Dendritic cell treated with granulocyte-macrophage colony-stimulating factor and Interleukin-4, amounts not matched to agents 40 ng/mL and 50 ng/mL, for 4 days (primary cell): ENCODE results near the gene IFNA2.
"Not testable (repeated sequence)": the region's sequence is repeated elsewhere in the genome, so short reads cannot be mapped to it uniquely, and the experiment has no call there.

Source experiments
- H3K27ac Mint-ChIP-seq: one replicate; pipeline ENCODE4 v1.8.0; 2022; ENCODE audit warnings: mild to moderate bottlenecking, mixed read lengths
- H3K27me3 Mint-ChIP-seq: one replicate; pipeline ENCODE4 v1.8.0; 2022; ENCODE audit warnings: mild to moderate bottlenecking, mixed read lengths
- H3K36me3 Mint-ChIP-seq: one replicate; pipeline ENCODE4 v1.8.0; 2022; ENCODE audit warnings: low read depth, mixed read lengths
- H3K4me1 Mint-ChIP-seq: one replicate; pipeline ENCODE4 v1.8.0; 2022; ENCODE audit warnings: low read depth, mixed read lengths
- H3K4me3 Mint-ChIP-seq: one replicate; pipeline ENCODE4 v1.8.0; 2022; ENCODE audit warnings: mild to moderate bottlenecking, moderate library complexity, mixed read lengths
- H3K9me3 Mint-ChIP-seq: one replicate; pipeline ENCODE4 v1.8.0; 2022; ENCODE audit warnings: mixed read lengths
- intact Hi-C: fragments of 100-400 bp; cut with micrococcal nuclease; formaldehyde crosslinking; loops from one replicate; pipeline ENCODE4 v1.15.0; 2022

IFNA2 gene

DNA sequence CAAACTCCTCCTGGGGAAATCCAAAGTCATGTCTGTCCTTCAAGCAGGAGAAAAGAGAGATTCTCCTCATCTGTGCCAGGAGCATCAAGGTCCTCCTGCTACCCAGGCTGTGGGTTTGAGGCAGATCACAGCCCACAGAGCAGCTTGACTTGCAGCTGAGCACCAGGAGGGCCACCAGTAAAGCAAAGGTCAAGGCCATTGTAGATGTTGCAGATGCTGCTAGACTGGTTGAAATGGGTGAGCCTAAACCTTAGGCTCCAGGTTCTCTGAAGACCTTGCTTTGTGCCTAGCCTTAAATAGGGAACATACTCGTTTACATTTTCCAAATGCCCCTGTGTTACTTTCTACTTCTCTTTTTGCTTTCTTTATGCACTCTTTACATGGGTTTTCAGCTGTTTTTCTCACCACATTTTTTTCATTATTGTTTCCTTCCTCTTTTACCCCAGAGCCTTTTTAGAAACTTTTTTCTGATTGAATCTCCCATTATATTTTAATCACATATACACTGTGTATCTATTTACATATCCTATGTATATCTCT lies at the start of gene IFNA2:
TSS of gene IFNA2 (minus strand) at position 268 of the 540 bp plus-strand sequence. CDS start at position 199, 69 bp downstream.
- no peak within 1 kb of the TSS for H3K27ac Mint-ChIP-seq
- H3K36me3 Mint-ChIP-seq: no peaks in the 10 kb centered on the region
- no peaks in the 10 kb centered on the region for H3K9me3 Mint-ChIP-seq
- H3K4me3 Mint-ChIP-seq: no peak within 1 kb of the TSS
- peaks cover 25% of the 10 kb centered on the region for H3K4me1 Mint-ChIP-seq
- intact Hi-C loops: no loop called here
- peaks cover 61% of the 10 kb centered on the region for H3K27me3 Mint-ChIP-seq

- not testable (repeated sequence) for H3K9me3 Mint-ChIP-seq, H3K27ac Mint-ChIP-seq, H3K36me3 Mint-ChIP-seq, H3K4me3 Mint-ChIP-seq
- intact Hi-C loops: loop anchor here (10.0 kb wide), 1 partner anchor 110 kb away; no protein-coding TSS in a partner anchor
- Mint-ChIP-seq H3K4me1 (peaks cover 10% of the 10 kb centered on the region), H3K27me3 (peaks cover 49% of the 10 kb centered on the region)
These were observed 49.8 kb upstream of the IFNA2 start for GRCh38 chr9:21435015-21435383.

DNA sequence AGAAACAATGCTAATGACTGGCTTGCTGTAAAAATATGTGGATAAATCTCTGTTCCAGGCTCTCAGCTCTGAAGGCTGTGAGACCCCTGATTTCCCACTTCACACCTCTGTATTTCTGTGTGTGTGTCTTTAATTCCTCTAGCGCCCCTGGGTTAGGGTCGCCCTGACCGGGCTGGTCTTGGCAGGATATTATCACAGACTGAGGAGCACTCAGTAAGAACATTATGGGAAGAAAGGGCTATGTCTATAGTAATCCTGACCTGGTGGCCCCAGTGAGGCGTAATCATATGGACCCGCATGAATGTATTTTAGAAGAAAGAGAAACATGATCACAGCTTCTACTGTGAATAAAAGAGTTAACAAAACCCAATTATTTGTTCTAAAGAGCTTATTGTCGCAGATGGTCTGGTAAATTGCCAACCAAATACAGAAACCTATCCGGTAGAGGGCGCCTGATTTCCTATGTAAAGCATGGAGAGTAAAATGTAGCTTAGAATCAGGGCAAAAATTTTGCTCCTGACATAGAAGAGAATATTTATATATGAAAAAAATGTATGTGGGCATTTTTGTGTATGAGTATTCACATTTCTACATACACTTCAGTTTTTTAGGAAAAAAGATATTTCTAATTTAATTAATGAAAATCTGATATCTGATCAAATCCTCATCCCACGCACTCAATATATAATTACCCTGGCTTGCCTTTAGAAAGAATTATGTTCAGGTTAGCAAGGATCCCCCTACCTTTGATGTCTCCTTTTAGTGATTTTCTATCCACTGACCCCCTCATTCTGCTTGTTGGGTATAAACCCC lies 49.2 kb upstream of the IFNA2 start:
- H3K9me3 Mint-ChIP-seq: no peaks in the 10 kb centered on the region
- no peak overlapping the region for H3K4me3 Mint-ChIP-seq
- no peak overlapping the region for H3K27ac Mint-ChIP-seq
- no peaks in the 10 kb centered on the region for H3K36me3 Mint-ChIP-seq
- intact Hi-C loops: loop anchor here (5.0 to 10.0 kb wide), 2 partner anchors 52 to 110 kb away; no protein-coding TSS in a partner anchor
- H3K27me3 Mint-ChIP-seq: peaks cover 55% of the 10 kb centered on the region
- peaks cover 16% of the 10 kb centered on the region for H3K4me1 Mint-ChIP-seq

DNA sequence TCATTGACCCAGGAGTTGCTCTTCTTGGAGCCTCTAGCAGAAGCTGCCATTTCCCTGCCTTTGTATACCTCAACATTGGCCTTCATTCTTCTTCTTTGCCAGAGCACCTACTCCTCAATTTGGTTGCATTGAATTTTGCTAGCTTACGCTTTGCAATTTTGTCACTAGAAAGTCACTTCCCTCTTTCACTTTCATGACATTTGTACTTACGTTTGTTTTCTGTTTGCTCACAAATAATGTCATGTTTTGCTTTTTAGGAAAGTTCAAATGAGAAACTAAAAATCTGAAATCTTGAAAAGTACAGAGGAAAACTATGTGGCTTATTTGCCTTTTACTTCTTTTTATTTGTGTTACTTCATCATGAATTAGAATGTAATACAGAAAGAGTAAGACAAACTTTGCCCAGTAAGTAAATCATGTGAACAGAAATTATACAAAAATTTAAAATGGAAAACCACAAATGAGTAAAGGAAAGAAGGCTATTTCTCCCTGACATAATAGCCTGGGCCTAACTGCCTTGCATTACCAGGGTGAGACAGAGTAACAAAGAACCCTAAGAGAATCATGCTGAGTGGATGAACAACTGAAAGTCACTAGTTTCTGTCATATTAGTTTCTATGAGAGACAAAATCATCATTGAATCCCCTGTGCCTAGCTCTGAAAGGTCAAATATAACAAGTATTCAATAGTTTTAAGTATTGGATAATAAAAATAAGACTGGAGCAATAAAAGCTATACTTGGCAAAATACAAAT lies 47.7 kb upstream of the IFNA2 start:
- Mint-ChIP-seq H3K36me3 (no peaks in the 10 kb centered on the region), H3K4me1 (peaks cover 22% of the 10 kb centered on the region), H3K9me3 (no peaks in the 10 kb centered on the region), H3K27ac (no peak overlapping the region), H3K27me3 (peaks cover 62% of the 10 kb centered on the region), H3K4me3 (no peak overlapping the region)
- intact Hi-C loops: loop anchor here (5.0 to 10.0 kb wide), 2 partner anchors 51 to 108 kb away; no protein-coding TSS in a partner anchor

- Mint-ChIP-seq H3K27ac (no peak overlapping the region), H3K4me1 (peaks cover 22% of the 10 kb centered on the region), H3K36me3 (no peaks in the 10 kb centered on the region), H3K9me3 (no peaks in the 10 kb centered on the region), H3K27me3 (peaks cover 73% of the 10 kb centered on the region), H3K4me3 (no peak overlapping the region)
- intact Hi-C loops: no loop called here
These were observed 44.0 kb upstream of the IFNA2 start for GRCh38 chr9:21429191-21429590.

DNA sequence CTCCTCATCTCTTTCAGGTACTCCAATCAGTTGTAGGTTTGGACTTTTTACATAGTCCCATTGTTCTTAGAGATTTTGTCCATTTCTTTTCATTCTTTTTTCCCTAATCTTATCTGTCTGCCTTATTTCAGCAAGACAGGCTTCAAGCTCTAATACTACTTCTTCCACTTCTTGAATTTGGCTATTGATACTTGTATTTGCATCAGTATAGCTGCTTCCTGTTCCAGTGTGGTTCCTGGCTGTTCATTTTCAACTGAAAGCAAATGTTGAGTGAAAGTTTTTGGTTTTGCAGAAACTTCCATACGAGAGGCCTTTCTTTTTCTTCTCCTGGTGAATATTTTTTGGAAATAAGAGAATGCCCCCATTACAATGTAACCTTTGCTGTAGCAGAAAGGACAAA lies 43.0 kb upstream of the IFNA2 start:
- Mint-ChIP-seq H3K36me3 (no peaks in the 10 kb centered on the region), H3K4me3 (no peak overlapping the region), H3K4me1 (peaks cover 22% of the 10 kb centered on the region), H3K9me3 (no peaks in the 10 kb centered on the region), H3K27ac (no peak overlapping the region), H3K27me3 (peaks cover 69% of the 10 kb centered on the region)
- intact Hi-C loops: no loop called here

- no peaks in the 10 kb centered on the region for H3K9me3 Mint-ChIP-seq
- peaks cover 32% of the 10 kb centered on the region for H3K27me3 Mint-ChIP-seq
- intact Hi-C loops: no loop called here
- no peak overlapping the region for H3K27ac Mint-ChIP-seq
- H3K36me3 Mint-ChIP-seq: no peaks in the 10 kb centered on the region
- H3K4me3 Mint-ChIP-seq: no peak overlapping the region
- H3K4me1 Mint-ChIP-seq: no peaks in the 10 kb centered on the region
These were observed 30.5 kb upstream of the IFNA2 start for GRCh38 chr9:21415493-21416267.

DNA sequence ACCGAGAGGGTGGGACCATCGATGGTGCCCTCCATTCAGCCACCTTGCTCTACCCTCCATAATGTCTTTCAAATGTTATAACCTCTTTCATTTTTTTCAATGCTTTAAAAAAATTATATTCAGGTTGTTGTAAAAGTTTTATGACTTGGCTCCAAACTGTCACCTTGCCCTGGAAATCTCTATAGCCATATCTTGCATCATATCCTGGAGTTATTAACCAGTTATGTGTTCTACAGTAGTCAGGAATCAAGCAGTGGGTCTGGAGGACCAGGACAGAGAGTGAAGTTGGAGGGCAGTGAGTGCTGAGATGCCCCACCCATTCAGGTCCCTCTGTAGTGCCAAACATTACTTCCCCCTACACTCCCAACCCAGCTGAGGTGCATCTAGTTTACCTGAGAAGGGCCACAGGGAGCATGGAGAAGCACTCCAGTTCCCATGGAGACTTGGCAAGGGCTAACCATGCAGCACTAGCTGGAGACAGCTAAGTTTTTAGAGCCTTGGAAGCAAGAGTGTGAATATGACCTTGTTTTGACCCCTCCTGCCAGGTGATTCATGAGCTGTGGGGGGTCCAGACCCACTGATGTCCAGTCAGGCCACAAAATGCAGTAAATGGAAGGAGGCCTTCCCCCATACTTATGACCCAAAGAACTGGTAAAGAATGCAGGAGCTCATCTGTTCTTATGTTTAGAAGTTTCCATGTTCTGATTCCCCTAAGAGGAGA lies 29.2 kb upstream of the IFNA2 start:
- no peaks in the 10 kb centered on the region for H3K4me1 Mint-ChIP-seq
- H3K27ac Mint-ChIP-seq: no peak overlapping the region
- peaks cover 30% of the 10 kb centered on the region for H3K27me3 Mint-ChIP-seq
- H3K4me3 Mint-ChIP-seq: no peak overlapping the region
- no peaks in the 10 kb centered on the region for H3K9me3 Mint-ChIP-seq
- intact Hi-C loops: no loop called here
- H3K36me3 Mint-ChIP-seq: no peaks in the 10 kb centered on the region

DNA sequence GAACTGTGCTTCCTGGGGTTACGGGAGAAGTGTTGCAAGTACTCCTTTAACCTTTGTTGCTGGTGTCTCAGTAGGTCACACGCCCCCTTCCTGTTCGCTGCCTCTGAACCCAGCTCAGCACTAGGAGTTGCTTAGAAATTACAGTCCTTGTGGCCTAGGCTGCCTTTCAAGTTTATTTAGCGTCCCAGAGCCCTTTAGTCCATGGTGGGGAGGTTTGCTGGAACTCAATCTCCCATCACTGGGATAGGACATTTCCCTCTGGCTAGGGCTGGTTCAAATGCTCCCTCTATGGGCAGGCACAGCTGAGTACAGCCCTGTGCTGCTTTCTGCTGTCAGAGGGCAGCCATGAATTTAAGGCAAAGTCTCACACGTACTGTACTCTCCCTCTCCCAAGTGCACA lies 28.4 kb upstream of the IFNA2 start:
- Mint-ChIP-seq H3K4me3 (no peak overlapping the region), H3K27ac (no peak overlapping the region), H3K27me3 (peaks cover 28% of the 10 kb centered on the region), H3K36me3 (no peaks in the 10 kb centered on the region), H3K4me1 (no peaks in the 10 kb centered on the region), H3K9me3 (no peaks in the 10 kb centered on the region)
- intact Hi-C loops: no loop called here

GRCh38 chr9:21413151-21413550 lies 28.0 kb upstream of the IFNA2 start:
- intact Hi-C loops: no loop called here
- H3K4me3 Mint-ChIP-seq: no peak overlapping the region
- H3K27ac Mint-ChIP-seq: no peak overlapping the region

DNA sequence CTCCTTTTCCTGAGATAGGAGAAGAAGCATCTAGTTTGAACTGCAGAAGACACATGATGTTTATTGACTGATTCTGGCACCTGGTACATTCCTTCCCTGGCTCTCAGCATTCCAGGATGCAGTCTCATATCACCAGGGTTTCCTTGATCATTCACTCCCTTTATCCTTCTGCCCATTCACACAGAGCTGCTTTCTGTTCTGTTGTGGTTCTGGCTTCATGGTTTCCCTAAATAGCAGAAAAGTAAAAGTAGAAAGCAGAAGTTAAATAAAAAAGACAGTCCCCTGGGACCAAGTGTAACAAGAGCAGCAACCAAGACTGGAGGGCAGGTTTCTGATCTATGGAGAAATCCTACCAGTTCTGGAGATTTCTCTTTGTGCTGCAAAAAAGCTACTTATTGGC lies 26.9 kb upstream of the IFNA2 start:
- intact Hi-C loops: no loop called here
- H3K36me3 Mint-ChIP-seq: no peaks in the 10 kb centered on the region
- no peak overlapping the region for H3K4me3 Mint-ChIP-seq
- H3K4me1 Mint-ChIP-seq: no peaks in the 10 kb centered on the region
- no peak overlapping the region for H3K27ac Mint-ChIP-seq
- H3K9me3 Mint-ChIP-seq: no peaks in the 10 kb centered on the region
- peaks cover 32% of the 10 kb centered on the region for H3K27me3 Mint-ChIP-seq

More at GRCh38 chr9:21413151-21413550, 28.0 kb upstream of the IFNA2 start:
- H3K36me3 Mint-ChIP-seq: no peaks in the 10 kb centered on the region
- H3K9me3 Mint-ChIP-seq: no peaks in the 10 kb centered on the region
- H3K4me1 Mint-ChIP-seq: no peaks in the 10 kb centered on the region
- H3K27me3 Mint-ChIP-seq: peaks cover 28% of the 10 kb centered on the region

DNA sequence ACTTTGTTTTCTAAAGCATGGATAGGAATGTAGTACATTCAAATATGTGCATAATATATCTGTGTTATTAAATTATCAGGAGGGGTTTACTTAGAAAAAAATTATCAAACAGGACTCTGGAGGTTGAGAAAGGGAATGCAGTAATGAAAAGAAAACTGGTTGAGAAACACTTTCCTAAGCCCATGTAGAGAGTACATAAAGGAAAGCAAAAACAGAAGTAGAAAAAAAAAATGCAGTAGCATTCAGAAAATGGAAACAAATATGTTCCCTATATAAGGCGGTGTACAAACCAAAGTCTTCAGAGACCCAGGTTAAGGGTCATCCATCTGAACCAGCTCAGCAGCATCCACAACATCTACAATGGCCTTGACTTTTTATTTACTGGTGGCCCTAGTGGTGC lies 23.6 kb upstream of the IFNA2 start, which contains the start of gene IFNA8:
TSS of gene IFNA8 (plus strand) at position 301 of the 400 bp plus-strand sequence. CDS start at position 361, 60 bp downstream.
- H3K27ac Mint-ChIP-seq: no peak within 1 kb of the TSS
- H3K4me1 Mint-ChIP-seq: no peaks in the 10 kb centered on the region
- H3K4me3 Mint-ChIP-seq: no peak within 1 kb of the TSS
- intact Hi-C loops: loop anchor here (10.0 kb wide), 1 partner anchor 154 kb away; no protein-coding TSS in a partner anchor
- H3K27me3 Mint-ChIP-seq: peaks cover 40% of the 10 kb centered on the region
- no peaks in the 10 kb centered on the region for H3K36me3 Mint-ChIP-seq
- H3K9me3 Mint-ChIP-seq: no peaks in the 10 kb centered on the region

DNA sequence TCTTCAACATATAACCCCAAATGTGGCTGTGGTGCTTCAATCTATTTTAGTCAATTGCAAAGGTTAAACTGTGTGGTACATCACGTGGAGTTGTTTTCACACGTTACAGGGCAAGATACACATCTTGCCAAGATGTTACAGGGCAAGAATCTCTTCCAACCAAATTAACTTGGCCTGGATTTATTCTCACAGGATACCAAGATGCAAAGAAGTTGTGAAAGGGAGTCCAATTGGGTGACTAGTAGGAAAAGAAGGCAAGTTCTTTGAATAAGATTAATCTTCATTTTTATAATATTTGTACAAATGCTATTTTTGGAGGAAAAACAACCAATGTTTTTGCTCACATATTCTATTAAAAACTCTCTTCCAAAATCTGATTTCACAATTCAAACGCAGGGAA lies 18.9 kb upstream of the IFNA2 start:
- no peak overlapping the region for H3K27ac Mint-ChIP-seq

More for the DNA sequence above, 18.9 kb upstream of the IFNA2 start:
- intact Hi-C loops: loop anchor here (10.0 kb wide), 1 partner anchor 149 kb away; no protein-coding TSS in a partner anchor
- Mint-ChIP-seq H3K36me3 (no peaks in the 10 kb centered on the region), H3K27me3 (peaks cover 57% of the 10 kb centered on the region), H3K4me3 (no peak overlapping the region), H3K4me1 (peaks cover 13% of the 10 kb centered on the region), H3K9me3 (no peaks in the 10 kb centered on the region)
